ENCODE data around the gene PTPRN2. TPM values are rescaled to one million over a fixed set of nuclear protein-coding genes. Genes with fewer than 3 reads are reported as not detected.
"Not testable (repeated sequence)": the region's sequence is repeated elsewhere in the genome, so short reads cannot be mapped to it uniquely, and the experiment has no call there.

PTPRN2 gene
- total RNA-seq, 1 donor from 2014 or later, result 7.8 TPM

DNA sequence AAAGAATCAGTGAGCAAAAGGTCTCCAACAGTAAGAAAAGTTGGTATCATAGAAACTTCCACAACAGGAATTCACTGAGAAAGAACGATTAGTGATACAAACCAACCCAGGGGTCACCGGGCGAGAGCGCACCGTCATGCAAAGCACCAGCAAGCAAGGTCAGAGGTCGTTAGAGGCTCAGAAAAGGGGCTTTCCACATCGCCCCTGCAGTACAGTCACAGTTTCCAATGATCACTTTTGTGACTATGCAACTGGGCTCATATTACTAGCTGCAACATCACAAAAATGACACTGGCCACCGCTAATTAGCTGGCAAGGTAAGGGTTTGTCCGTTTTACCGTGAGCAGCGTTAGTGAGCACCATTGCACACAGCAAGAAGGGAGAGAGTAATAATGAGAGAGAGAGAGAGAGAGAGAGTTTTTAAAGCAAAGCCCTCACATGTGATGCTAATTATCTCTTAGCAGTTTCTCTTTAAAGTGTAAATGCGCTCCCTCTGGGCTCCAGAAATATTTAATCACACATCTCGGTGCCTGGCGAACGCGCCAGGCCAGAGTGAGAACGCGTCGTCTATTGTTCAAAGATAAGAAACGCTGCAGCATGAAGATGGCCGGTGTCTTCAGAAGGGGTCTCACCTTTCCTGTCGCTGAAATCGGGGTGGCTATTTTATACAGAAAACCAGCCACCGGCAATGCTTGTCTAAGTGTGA, 1013.4 kb downstream of the PTPRN2 start:
- no peak for DNase-seq (ENCODE audit: low spot score)

DNA sequence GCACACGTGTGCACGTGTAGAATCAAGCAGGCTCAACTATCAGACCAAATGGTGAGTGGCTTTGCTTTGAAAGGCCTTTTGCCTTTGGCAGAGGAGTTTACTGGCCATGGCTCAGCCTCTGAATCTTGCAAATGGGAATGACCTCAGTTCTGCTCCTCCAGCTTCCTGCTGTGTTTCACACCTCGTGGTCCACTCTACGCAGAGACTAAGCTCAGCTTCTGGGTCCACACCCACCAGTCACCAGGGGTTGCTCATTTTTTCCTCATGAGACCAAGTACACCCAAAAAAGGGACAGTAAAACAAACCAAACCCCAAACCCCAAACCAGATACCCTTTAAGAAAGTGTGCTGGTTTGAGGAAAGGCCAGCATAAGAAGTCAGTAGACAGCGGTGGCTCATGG, 1014.4 kb downstream of the PTPRN2 start:
- no peak for DNase-seq (ENCODE audit: low spot score)

DNA sequence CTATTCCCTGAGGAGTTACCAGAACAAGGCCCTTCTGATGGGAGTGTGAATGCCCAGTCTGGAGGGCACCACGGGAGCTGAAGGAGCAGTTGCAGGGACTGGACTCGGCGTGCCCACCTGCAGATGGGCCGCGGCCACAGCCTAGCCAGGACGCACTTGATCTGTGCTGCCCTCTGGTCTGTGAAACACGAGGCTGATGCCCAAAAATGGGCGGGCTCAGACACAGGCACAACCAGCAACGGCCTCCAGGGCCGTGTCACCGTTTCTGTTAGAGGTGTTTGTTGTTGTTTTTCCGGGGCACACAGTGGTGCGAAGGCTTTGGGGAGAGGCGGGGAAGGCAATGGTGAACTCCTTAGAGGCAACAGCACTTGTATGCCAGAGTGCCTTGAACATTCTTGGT, 1015.0 kb downstream of the PTPRN2 start:
- DNase-seq (ENCODE audit: low spot score), result no peak

DNA sequence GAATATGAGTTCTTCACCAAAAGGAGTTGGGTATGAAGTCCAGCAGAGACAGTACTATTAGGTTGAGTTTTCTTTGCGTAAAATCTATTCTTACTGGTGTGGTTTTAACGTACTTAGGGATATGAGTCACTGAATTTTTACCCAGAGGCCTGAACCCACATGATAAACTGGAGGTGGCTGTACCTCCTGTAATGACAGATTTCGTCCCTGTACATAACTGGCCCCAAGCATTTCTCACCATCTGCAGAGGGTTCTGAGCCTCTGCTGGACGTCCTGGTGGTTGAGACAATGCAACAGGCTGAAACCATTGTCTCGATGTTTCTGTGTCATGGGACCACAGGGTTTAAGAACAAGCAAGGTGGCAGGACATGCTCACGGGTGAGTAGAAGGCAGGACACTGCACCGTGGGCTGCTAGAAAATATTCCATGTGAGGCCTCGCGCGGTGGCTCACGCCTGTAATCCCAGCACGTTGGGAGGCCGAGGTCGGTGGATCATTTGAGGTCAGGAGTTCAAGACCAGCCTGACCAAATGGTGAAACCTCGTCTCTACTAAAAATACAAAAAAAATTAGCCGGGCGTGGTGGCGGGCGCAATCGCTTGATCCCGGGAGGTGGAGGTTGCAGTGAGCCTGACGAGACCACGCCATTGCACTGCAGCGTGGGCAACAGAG, 1017.0 kb downstream of the PTPRN2 start:
- DNase-seq (ENCODE audit: low spot score), result no peak

DNA sequence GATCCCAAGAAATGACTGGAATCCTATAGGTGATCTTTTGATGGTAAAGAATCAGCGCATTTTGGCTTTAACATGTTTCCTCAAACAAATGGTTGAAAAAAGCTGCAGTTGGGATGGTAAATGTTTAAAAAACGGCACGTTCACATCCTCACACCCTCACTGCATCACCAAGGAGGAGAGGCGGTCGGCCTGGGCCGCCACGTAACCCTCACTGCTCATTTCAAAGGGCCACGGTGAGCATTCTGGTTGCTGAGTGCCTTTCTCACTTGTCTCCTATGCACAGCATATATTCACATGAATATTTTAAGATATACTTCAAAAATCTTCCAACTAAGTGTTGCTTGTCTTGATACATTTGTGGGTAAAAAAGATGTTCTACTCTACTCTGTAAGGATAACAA, 1017.7 kb downstream of the PTPRN2 start:
- no peak for DNase-seq (ENCODE audit: low spot score)

DNA sequence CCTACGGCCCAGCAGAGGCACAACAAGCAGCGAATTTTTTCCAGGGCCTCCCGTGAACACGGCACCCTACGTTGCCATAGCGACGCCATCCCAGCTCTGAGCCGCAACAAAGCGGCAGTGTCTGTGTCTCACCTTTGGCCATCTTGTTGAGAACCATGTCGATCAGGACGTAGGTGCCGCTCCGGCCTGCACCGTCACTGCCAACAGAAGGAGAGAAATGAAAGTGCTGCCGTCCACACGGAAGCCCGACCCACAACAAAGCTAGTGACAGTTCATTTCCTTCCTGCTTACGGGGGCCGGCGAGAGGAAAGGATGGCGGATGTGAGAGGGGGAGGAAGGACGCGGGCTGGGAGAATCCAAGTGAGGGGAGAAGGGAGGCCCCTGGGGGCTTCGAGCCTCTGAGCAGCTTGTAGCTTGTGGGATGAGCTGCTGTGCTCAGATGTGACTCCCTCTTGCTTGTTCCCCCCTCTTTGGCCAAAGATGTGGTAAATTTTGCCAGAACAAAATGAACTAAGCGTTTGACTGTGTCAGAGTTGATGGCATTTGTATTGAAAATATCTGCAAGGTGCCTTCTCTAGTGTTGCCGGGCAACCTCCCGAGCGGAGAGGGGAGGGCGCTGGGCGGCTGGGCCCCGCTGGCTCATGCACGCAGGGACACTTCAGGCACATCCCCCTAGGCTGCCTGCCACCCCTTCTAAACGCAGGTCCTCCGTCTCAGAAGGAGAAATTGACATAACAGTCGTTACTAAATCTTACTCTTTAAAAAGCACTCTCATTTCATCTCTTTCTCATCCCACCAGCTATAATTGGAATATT, 1018.6 kb downstream of the PTPRN2 start:
- DNase-seq (ENCODE audit: low spot score), result peak; percentile 58

DNA sequence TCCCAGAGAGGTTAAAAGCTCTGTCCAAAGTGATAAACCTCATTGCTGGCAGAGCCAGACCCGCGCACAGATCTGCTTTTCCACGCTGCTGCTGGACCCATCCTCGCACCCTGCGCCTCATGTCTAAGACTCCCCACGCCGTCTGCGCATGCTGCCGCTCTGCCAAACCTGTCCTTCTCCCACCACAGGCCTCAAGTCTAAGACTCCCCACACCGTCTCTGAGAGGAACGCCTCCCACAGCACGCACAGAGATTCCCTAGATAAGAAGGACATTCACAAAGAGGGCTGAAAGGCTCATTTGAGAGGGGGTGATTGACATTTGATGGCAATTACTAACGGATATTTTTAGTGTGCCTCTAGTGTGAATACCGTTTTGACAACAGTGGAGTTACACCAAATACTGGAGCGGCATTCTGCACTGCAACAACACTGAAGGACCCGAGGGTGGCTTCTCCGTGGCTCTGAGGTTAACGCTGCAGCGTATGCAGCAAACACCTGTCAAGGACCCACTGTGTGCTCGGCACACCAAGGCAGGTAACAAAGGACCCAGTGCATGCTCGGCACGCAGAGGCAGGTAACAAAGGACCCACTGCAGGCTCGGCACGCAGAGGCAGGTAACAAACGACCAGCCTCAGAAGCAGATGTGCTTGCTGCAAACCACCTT, 1019.4 kb downstream of the PTPRN2 start:
- no peak for DNase-seq (ENCODE audit: low spot score)

DNA sequence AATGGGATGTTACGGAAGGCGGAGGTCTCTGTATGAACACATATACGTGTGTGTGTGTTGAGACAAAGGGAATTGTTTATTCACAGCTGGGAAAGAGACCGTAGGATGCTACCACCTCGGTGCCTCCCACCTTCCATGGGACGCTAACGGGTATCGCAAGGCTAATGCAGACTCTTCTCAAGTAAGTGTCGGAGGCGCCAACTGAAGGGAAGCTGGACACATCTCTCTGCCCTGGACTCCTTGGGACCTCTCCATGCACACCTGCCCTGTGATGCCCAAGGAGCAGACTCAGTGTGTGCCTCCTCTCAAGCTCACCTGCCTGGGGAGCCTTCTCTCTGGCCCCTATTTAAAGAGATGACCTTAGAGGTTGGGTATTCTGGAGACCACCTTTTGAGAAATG, 1020.0 kb downstream of the PTPRN2 start:
- no peak for DNase-seq (ENCODE audit: low spot score)

DNA sequence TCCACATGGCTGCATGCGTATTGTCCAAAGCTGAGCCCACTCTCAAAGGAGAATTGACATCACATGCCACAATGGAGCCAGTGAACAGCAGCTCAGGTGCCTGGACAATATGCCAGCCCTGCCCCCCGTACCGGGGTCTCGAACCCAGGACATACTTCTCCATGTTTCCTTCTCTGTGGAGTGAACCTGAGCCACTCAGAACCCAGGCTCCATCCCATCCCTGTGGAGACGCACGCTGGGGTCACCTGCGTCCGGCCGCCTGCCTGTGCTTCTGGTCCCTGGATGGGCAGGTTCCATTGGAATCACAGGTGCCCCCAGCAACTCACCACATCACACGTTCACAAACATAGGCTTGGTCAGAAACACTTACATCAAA, 1021.0 kb downstream of the PTPRN2 start:
- no peak for DNase-seq (ENCODE audit: low spot score)

DNA sequence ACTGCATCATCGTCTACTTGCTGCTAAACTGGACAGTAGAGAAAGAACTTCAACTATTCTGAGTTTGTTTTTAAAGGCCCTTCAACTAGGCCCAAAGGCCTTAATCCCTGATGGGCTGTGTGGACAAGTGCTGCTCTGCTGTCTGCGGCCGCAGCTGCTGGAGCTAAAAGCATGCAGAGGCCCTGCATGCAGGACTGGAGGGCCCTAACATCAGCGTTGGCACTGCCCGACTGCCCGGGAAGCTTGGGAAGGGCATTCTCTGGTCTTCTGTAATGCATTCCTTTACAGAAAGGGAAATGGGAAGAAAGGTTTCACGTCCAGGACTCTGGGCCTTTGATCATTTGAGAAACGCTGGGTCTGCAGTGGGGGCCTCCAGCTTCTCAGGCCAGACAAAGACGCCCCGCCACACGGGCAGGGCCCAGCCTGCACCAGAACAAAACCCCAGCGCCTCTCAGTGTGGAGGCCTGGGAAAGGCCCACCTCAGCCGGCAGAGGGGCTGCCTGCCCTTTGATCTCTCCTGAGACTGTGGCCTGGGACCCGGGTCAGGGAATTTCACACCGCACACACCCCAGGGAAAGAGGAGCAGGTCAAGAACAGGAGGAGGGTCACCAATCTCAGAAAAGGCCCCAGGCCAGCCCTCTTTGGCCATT, 1021.5 kb downstream of the PTPRN2 start:
- DNase-seq (ENCODE audit: low spot score), result no peak

DNA sequence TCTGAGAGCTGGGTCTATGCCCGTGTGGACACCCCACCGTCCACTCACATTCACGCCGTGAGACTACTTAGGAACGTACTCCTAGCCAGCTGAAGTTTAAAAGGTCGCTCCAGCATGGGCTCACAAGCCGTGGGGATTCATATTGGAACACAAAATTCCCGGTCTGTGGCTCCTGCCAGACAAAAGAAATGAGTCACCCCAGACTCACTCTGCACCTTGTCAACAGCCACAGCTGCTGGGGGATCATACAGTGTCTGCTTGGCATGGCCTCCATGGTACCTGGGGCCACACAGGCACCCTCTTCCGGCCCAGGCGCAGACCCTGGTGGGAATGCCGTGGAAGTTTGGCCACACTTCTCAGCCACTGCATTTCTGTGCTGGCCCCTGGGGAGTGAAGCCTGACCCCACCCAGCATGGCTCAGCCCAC, 1022.4 kb downstream of the PTPRN2 start:
- DNase-seq (ENCODE audit: low spot score), result no peak

DNA sequence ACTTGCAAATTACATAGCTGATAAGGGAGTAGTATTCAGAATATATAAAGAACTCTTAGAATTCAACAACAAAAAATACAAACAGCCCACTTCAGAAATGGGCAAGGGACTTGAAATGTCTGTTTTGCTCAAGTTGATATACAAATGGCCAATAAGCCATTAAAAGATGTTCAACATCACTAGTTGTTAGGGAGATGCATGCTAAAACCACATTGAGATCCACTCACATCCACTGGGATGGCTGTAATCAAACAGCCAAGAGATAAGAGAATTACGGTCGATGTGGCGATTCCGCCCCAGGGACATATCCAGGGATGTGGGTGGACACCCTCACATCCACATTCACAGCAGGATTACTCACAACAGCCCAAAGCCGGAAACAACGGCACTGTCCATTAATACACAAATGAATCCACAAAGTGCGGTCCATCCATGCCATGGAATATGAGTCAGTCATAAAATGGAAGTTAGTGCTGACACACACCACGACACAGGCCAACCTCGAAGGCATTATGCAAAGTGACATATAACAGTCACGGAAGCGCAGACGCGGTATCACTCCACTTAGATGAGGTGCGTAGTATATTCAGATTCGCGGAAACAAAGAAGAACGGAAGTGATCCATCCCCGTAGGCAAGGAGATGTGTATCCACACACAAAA, 1023.0 kb downstream of the PTPRN2 start:
- no peak for DNase-seq (ENCODE audit: low spot score)

DNA sequence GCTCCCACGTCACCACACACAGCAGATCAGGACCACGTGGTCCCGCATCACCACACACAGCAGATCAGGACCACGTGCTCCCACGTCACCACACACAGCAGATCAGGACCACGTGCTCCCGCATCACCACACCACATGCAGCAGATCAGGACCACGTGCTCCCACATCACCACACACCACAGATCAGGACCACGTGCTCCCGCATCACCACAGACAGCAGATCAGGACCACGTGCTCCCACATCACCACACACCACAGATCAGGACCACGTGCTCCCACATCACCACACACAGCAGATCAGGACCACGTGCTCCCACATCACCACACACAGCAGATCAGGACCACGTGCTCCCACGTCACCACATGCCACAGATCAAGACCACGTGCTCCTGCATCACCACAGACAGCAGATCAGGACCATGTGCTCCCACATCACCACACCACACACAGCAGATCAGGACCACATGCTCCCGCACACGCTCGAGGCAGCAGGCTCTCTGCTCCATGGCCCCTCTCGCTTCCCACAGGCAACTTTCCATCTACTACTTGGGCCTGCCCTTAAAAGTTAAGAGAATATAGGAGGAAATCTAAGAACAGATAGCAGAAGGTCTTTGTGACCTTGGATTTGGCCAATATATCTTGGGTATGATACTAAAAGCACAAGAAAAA, 1024.0 kb downstream of the PTPRN2 start:
- not testable (repeated sequence) for DNase-seq (ENCODE audit: low spot score)

DNA sequence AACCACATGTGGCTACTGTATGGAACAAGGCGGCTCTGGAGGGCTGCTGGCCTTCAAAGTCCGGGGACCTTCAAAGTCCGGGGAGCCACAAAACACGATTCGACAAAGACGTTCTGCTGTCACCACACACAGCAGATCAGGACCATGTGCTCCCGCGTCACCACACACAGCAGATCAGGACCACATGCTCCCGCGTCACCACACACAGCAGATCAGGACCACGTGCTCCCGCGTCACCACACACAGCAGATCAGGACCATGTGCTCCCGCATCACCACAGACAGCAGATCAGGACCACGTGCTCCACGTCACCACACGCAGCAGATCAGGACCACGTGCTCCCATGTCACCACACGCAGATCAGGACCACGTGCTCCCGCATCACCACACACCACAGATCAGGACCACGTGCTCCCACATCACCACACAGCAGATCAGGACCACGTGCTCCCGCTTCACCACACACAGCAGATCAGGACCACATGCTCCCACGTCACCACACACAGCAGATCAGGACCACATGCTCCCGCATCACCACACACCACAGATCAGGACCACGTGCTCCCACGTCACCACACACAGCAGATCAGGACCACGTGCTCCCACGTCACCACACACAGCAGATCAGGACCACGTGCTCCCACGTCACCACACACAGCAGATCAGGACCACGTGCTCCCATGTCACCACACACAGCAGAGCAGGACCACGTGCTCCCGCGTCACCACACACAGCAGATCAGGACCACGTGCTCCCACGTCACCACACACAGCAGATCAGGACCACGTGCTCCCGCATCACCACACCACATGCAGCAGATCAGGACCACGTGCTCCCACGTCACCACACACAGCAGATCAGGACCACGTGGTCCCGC, 1024.9 kb downstream of the PTPRN2 start:
- DNase-seq (ENCODE audit: low spot score), result not testable (repeated sequence)

DNA sequence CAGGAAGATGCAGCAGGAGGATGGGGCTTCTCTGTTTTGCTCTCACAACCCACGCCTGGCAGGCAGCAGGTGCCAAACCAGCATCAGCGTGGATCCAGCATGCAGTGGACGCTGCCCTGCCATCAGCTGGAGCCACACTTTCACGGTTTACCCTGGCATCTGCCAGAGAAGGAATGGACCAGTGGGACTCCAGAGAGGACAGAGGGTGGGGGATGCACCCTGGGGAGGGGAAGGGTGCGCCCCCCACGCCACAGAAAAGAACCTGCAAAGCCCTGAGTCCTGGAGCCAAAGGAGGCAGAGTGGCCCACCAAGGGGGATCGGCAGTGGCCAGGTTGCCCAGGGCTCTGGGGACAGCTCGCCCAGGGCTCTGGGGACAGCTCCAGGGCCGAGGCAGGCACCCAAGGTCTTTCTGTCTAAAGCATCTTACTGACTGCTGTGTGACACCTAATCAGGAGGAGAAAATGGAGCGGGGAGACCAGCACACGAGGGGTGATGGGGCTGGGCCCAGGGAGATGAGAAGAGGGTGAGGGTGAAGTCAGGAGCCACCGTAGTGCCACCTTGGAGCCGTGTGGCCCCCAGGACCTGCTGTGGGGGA, 1025.7 kb downstream of the PTPRN2 start:
- DNase-seq (ENCODE audit: low spot score), result no peak

DNA sequence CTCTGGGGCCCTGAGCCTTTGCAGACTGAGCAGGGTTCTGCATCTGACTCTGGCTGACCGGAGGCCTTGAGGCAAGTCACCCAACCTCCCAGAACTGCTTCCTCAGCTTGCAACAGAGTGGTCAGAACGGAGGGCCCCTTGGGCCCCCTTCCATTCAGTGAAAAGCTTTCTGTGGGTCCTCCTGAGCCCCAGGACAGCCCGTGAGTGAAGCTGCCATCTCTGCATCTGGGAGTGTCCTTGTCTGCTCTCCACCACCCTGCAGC, 1026.2 kb downstream of the PTPRN2 start:
- DNase-seq (ENCODE audit: low spot score), result no peak

DNA sequence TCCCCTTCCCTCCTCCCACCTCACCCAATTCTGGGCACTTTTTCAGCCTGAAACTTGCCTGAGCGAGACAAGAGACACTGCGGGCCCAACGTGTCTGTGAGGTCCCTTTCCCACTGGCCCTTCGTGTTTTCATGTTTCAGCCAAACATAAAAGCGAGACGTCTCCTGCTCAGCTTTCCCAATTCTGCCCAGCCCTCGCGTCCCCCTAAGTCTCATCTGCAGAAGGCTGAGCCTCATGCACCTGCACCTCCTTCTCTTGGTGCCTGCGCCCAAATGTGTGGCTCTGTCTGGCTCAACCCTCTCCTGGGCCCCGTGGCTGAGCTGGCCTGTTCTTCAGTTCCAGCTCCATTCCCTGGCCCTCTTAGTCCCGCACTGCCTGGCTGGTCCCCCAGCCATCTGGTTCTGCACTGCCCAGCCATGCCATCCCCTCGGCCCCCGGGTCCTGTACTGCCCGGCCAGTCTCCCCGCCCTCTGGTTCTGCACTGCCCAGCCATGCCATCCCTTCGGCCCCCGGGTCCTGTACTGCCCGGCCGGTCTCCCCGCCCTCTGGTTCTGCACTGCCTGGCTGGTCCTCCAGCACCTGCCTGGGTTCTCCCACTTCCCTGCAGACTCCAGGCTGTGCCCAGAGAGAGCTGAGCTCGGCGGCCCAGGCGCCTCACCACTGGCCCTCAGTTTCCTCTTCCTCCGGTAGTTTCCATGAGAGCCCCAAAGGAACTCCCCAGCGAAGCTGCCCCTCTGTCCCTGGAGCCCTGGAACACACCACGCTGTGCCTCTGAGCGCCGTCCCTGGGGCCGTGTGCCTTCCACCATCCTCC, 1026.7 kb downstream of the PTPRN2 start:
- no peak for DNase-seq (ENCODE audit: low spot score)

DNA sequence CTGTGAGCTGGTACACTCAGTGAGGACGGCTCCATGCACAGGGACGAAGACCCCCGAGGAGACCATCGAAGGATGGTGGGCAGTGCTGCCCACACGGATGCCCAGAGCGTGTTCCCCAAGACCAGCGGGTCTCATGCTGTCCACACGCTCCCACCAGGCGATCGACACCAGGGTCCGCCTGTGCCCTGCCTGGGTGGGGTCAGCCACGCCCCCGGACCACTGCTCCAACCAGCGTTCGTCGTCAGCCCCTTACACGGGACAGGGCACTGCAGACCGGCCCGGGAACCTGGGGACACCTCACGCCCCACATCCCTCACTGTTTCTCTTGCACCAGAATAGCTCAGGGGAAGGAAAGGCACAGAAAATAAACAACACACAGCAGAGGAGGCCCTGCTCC, 1027.4 kb downstream of the PTPRN2 start:
- DNase-seq (ENCODE audit: low spot score), result no peak
